ENCODE measurements around the gene TFDP2. TPM values are rescaled to one million over a fixed set of nuclear protein-coding genes. Genes with fewer than 3 reads are reported as not detected.
"Not testable (repeated sequence)": the region's sequence is repeated elsewhere in the genome, so short reads cannot be mapped to it uniquely, and the experiment has no call there.

Gene TFDP2
- total RNA-seq, 1 experiment from 2014 or later, result 55.4 TPM

GRCh38 chr3:141979050-141979671 is 170.2 kb downstream of the TFDP2 start (continued):
- TF ChIP-seq REST (IDR thresholded peaks at IDR 0.05; ENCODE audit: low read depth), result no peak
- TF ChIP-seq ELF1 (IDR thresholded peaks at IDR 0.05; ENCODE audit: borderline replicate concordance, low read depth), result no peak
- TF ChIP-seq ATF3 (IDR thresholded peaks at IDR 0.05), result peak; percentile 64; the same call in 1 of the 2 replicates
- no peak for TF ChIP-seq POLR2A (IDR thresholded peaks at IDR 0.05; ENCODE audit: borderline replicate concordance, extremely low read depth, insufficient read depth, insufficient read length)
- TF ChIP-seq FOSL1 (IDR thresholded peaks at IDR 0.05; ENCODE audit: low read depth), result peak; percentile 78
- no peak for TF ChIP-seq YY1 (IDR thresholded peaks at IDR 0.05; ENCODE audit: extremely low read depth, insufficient replicate concordance, low read depth, low read length)
- TF ChIP-seq CBX3 (IDR thresholded peaks at IDR 0.05; ENCODE audit: low read depth), result peak; percentile 55; the same call in 1 of the 2 replicates
- TF ChIP-seq SRF (IDR thresholded peaks at IDR 0.05; ENCODE audit: low read depth), result peak; percentile 32; the same call in 1 of the 2 replicates

GRCh38 chr3:141974777-141975176 is 174.6 kb downstream of the TFDP2 start:
- DNase-seq (ENCODE audit: low read depth, low spot score); RAD21 ChIA-PET (ENCODE audit: low non-redundant PET in 1 of 2, low total read pairs in 2 of 2, uncharacterized antibody in 2 of 2, unreplicated experiment in 2 of 2); H3K27me3 ChIP-seq (ENCODE audit: insufficient read depth, low read length); CTCF ChIA-PET; H3K9me3 ChIP-seq (ENCODE audit: control insufficient read depth in 1 of 2, insufficient read depth in 1 of 2, low read depth in 1 of 2, low read length in 2 of 2); H3K4me1 ChIP-seq (ENCODE audit: control insufficient read depth in 1 of 2, insufficient read depth in 2 of 2, low read length in 2 of 2); H2AFZ ChIP-seq (ENCODE audit: low read depth, low read length, poor library complexity, severe bottlenecking); intact Hi-C loops (cut with micrococcal nuclease); H3K36me3 ChIP-seq (ENCODE audit: control insufficient read depth in 1 of 2, insufficient read depth in 2 of 2, low read length in 2 of 2); H3K79me2 ChIP-seq (ENCODE audit: insufficient read depth, low read length); ATAC-seq; H3K4me3 ChIP-seq (replicated peaks in 1 of 2; ENCODE audit: low read depth in 1 of 2, low read length in 2 of 2); H4K20me1 ChIP-seq (ENCODE audit: insufficient read depth); H3K27ac ChIP-seq (ENCODE audit: low read depth, low read length); H3K9ac ChIP-seq (ENCODE audit: low read length); H3K9me2 ChIP-seq (ENCODE audit: insufficient read depth); BruUV-seq (replicated peaks); POLR2A ChIA-PET; H3K4me2 ChIP-seq (ENCODE audit: low read length): not testable (repeated sequence)

All from HCT116 (cell line).